GM06990 (cell line): ENCODE results near the gene SLC26A6.

Experiments
- DNase-seq: peaks from one replicate; pipeline ENCODE4 v3.0.0-alpha.2; 2011; ENCODE audit not compliant: insufficient read length; ENCODE audit errors: extremely low read depth
- H3K27me3 ChIP-seq: replicated peaks from 2 replicates; pipeline ENCODE4 v1.6.0; 2011; ENCODE audit warnings: low read length; ENCODE audit not compliant: control insufficient read depth, insufficient read depth
- H3K36me3 ChIP-seq: 2 replicates; pipeline ENCODE4 v1.5.1; 2011; ENCODE audit warnings: low read length; ENCODE audit not compliant: control insufficient read depth, insufficient read depth
- H3K4me3 ChIP-seq: replicated peaks from 2 replicates; pipeline ENCODE4 v1.5.1; 2011; ENCODE audit warnings: low read depth, mild to moderate bottlenecking, control low read depth, low read length
- TF ChIP-seq, protein P1 (sequence below): IDR thresholded peaks from 2 replicates; pipeline ENCODE4 v1.5.1; 2011; ENCODE audit warnings: low read length, control low read depth, mild to moderate bottlenecking, inconsistent platforms; ENCODE audit not compliant: insufficient read depth, poor library complexity, severe bottlenecking

The SLC26A6 gene

DNA sequence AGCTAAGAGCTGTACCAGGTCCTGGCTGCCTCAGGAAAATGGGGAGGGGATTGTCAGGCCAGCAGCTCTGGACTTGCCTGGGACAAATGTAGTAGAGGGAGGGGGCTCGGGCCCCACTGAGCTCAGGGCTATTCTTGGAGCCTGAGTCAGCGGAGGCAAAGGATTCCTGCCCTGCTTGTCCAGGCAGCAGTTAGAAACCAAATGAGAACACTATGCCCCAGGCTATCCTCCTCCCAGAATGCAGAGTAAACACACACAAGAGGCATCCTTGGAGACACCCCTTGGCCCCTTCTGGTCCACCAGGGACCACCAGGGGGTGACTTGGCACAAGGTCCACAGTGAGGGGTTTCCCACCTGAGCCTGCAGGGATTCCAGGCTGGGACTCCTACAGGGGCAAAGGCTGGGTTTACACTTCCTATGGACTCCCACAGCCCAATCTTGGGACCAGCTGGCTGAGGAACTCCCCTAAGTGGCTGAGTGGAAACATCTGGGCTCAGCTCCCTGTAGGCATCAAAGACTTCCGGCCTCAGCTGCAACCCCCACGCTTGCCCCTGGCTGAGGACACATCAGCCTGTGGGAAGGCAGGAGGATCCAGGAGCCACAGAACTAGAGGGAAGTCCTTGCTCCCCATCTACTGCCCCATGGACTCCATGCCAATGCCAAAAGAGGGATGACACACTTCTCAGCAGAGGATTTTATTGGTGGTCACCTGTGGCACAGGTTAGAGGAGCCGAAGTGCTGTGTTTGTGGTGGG, 36.8 kb downstream of the SLC26A6 start:
- peaks cover 37% of the 10 kb centered on the region for H3K36me3 ChIP-seq
- no peak for DNase-seq

DNA sequence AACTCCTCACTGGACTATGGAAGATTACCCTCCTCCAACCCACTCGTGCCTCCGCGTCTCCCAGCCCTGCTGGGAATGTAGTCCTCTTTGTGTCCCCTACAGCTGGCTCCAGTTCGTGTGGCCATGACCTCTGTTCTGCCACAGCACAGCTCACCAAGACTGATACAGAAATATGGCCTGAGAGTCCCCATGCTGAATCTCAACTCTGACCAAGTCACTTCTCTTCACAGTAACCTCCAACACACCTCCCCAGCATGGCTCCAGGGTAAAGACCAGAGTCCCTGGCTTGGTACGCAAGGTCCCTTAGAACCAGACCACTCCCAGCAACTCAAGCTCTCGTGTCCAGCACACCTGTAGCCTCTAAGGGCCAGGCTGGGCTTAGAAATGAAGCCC, 37.9 kb downstream of the SLC26A6 start:
- Histone ChIP-seq H3K36me3 (peaks cover 30% of the 10 kb centered on the region), H3K4me3 (no peak overlapping the region), H3K27me3 (no peaks in the 10 kb centered on the region; the same call in 1 of the 2 replicates)
- TF ChIP-seq, protein P1, sequence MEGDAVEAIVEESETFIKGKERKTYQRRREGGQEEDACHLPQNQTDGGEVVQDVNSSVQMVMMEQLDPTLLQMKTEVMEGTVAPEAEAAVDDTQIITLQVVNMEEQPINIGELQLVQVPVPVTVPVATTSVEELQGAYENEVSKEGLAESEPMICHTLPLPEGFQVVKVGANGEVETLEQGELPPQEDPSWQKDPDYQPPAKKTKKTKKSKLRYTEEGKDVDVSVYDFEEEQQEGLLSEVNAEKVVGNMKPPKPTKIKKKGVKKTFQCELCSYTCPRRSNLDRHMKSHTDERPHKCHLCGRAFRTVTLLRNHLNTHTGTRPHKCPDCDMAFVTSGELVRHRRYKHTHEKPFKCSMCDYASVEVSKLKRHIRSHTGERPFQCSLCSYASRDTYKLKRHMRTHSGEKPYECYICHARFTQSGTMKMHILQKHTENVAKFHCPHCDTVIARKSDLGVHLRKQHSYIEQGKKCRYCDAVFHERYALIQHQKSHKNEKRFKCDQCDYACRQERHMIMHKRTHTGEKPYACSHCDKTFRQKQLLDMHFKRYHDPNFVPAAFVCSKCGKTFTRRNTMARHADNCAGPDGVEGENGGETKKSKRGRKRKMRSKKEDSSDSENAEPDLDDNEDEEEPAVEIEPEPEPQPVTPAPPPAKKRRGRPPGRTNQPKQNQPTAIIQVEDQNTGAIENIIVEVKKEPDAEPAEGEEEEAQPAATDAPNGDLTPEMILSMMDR: no peak
- DNase-seq: no peak

More for the DNA sequence above, 36.8 kb downstream of the SLC26A6 start:
- Histone ChIP-seq H3K27me3 (no peaks in the 10 kb centered on the region; the same call in 1 of the 2 replicates), H3K4me3 (no peak overlapping the region)
- TF ChIP-seq, protein P1: no peak

DNA sequence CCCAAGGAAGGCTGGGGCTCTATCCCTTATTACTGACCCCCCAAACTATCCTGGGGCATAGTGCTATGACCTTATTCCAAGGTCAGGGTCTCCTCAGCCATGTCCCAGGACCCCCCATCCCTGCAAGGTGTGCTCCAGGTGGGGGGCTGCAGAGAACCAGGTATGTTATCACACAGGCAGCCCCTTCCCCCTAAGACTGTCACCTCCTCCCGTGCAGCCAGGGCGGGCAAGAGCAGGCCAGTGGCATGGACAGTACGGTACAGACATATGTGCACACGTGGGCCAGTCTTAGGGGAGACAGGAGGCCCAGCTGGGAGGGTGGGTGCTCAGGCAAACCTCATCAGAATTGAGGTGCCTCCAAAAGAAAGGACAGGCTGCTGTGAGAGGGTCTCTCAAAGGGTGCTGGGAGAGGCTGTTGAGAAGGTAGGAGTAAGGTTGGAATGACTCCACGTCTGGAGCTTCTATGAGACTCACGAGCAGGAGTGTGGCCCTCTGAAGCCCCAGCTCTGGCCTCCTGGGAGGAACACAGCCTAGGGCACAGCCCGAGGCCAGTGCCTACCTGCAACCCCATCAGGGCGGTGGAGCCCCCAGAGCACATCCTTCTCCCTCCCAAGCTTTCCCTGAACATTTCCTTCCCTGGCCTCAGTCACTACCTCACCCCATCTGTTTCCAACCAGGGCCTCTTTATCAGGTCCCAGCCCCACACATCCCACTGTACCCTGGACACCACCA, 38.4 kb downstream of the SLC26A6 start:
- H3K36me3 ChIP-seq: peaks cover 30% of the 10 kb centered on the region
- no peaks in the 10 kb centered on the region; the same call in 1 of the 2 replicates for H3K27me3 ChIP-seq
- no peak overlapping the region for H3K4me3 ChIP-seq
- no peak for DNase-seq
- TF ChIP-seq, protein P1: no peak

DNA sequence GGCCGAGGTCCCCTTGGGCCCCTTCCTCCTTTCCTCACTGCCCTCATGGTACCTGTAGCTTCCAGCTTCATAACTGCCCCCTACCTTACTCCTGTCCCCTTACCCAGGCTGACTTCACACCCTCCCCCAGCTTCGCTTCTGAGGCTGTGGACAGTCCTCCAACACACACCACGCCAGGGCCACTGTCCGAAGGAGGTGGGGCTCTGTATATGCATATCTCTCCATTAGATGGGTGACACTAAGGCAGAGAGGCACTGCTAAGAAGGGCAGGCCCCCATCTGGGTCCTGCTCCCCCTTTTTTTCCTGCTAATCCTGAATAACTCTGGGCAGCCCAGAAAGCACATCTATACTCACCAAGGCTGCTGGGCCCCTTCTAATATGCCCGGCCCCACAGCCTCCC, 39.1 kb downstream of the SLC26A6 start:
- H3K27me3 ChIP-seq: no peaks in the 10 kb centered on the region; the same call in 1 of the 2 replicates
- H3K36me3 ChIP-seq: peaks cover 24% of the 10 kb centered on the region
- no peak overlapping the region for H3K4me3 ChIP-seq
- no peak for DNase-seq
- TF ChIP-seq, protein P1: no peak

DNA sequence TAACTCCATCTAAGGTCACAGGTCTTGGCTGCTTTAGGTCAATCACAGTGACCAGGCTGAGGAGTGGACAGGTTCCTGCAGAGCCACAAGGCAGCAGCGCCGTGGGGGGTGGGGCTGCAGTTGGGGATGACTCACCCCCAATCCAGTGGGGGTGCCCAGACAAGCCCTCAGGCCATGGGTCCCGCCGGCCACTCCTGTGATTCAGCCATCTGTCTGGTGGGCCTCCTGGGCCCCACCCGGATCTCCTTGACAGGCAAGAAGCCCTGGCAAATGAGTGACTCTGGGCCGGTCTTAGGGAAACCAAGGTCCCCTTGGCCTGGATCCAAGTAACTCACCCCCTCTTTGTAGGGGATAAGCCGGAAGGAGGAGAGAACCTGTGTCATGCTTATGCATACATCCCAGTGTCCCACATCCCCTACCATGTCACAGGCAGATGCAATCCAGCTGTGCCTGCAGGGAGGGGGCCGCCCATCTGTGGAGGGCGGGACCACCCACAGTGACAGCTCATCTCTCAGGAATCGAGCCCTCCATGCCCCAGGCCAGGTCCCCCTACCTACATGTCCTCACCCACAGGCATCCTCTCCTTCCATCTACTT, 39.6 kb downstream of the SLC26A6 start:
- H3K27me3 ChIP-seq: no peaks in the 10 kb centered on the region; the same call in 1 of the 2 replicates
- no peak for DNase-seq
- H3K4me3 ChIP-seq: no peak overlapping the region
- H3K36me3 ChIP-seq: peaks cover 18% of the 10 kb centered on the region
- TF ChIP-seq, protein P1: no peak
